HG03139 (cell line): Measurements from ENCODE around the gene DAO.

Source experiments
- ATAC-seq: cut with Tn5 transposase; IDR thresholded peaks from one replicate; pipeline ENCODE4 v1.9.1; 2021; ENCODE audit not compliant: unreplicated experiment

The DAO gene

GRCh38 chr12:108875280-108875679, 4.6 kb upstream of the DAO start:
- no peak for ATAC-seq

GRCh38 chr12:108875682-108876361, 4.1 kb upstream of the DAO start:
- no peak for ATAC-seq

- ATAC-seq, result no peak
Measured at GRCh38 chr12:108876550-108876949, 3.3 kb upstream of the DAO start.

GRCh38 chr12:108881953-108882352, 2.1 kb downstream of the DAO start:
- no peak for ATAC-seq

GRCh38 chr12:108884116-108885012, 4.5 kb downstream of the DAO start:
- no peak for ATAC-seq

GRCh38 chr12:108886873-108887629, 7.2 kb downstream of the DAO start:
- no peak for ATAC-seq

GRCh38 chr12:108888031-108888430, 8.1 kb downstream of the DAO start:
- ATAC-seq, result no peak

GRCh38 chr12:108890208-108890607, 10.3 kb downstream of the DAO start:
- ATAC-seq, result no peak

GRCh38 chr12:108895220-108895802, 15.4 kb downstream of the DAO start:
- ATAC-seq, result no peak

GRCh38 chr12:108896336-108896735, 16.4 kb downstream of the DAO start:
- no peak for ATAC-seq

- no peak for ATAC-seq
Measured at GRCh38 chr12:108896817-108897216, 16.9 kb downstream of the DAO start.

GRCh38 chr12:108899145-108899544, 19.3 kb downstream of the DAO start:
- no peak for ATAC-seq

- no peak for ATAC-seq
Measured at GRCh38 chr12:108905725-108906124, 25.8 kb downstream of the DAO start.

- no peak for ATAC-seq
Measured at GRCh38 chr12:108906971-108907370, 27.1 kb downstream of the DAO start.

GRCh38 chr12:108907839-108908351, 28.0 kb downstream of the DAO start:
- ATAC-seq, result no peak

- ATAC-seq, result no peak
Measured at GRCh38 chr12:108910336-108910735, 30.4 kb downstream of the DAO start.

GRCh38 chr12:108911915-108912314, 32.0 kb downstream of the DAO start:
- ATAC-seq, result no peak

- ATAC-seq, result no peak
Measured at GRCh38 chr12:108912361-108912760, 32.5 kb downstream of the DAO start.

- ATAC-seq, result no peak
Measured at GRCh38 chr12:108914121-108914531, 34.2 kb downstream of the DAO start.

GRCh38 chr12:108915632-108916133, 35.8 kb downstream of the DAO start:
- ATAC-seq, result no peak

- no peak for ATAC-seq
Measured at GRCh38 chr12:108916336-108916735, 36.4 kb downstream of the DAO start.
